K562 (cell line): ENCODE data around the gene SIGLEC5. TPM values are rescaled to one million over a fixed set of nuclear protein-coding genes. Genes with fewer than 3 reads are reported as not detected.

ENCODE experiments used
- ATAC-seq: fragments of 200-7000 bp; cut with Tn5 transposase; 3 replicates; pipeline ENCODE4 v1.9.1; 2020; ENCODE audit warnings: moderate library complexity
- BruUV-seq: library from RNA; stranded (reverse); fragments of 400-500 nt; replicated peaks from 2 replicates; lab custom pipeline; 2021; lab: Mats Ljungman, UMichigan
- CTCF ChIA-PET: fragments of 300-600 bp; formaldehyde crosslinking; extraction: SDS; loops from one replicate; lab custom pipeline; 2021; ENCODE audit warnings: low intra/inter-chr PET ratio; lab: Yijun Ruan, JAX
- POLR2A ChIA-PET: fragments of 300-600, 350-650 bp; sonication (Branson Sonifier 250); formaldehyde crosslinking; extraction: SDS; loops from one replicate; lab custom pipeline; 2021; ENCODE audit warnings: antibody characterized with exemption, inconsistent platforms; lab: Yijun Ruan, JAX
- DNase-seq, 4 experiments: peaks; one replicate each; pipeline versions ENCODE4 v3.0.0 to v3.0.0-alpha.2; 2011 to 2018; ENCODE audit warnings: low spot score in 3 of 4, mixed read lengths in 3 of 4; ENCODE audit errors: extremely low read depth in 1 of 4
- FAIRE-seq: peaks from 2 replicates; lab custom pipeline; 2011; peaks lifted over from hg19 to GRCh38; lab: Jason Lieb, UNC
- H2AFZ ChIP-seq: 2 replicates; pipeline ENCODE4 v1.6.0; 2011; ENCODE audit warnings: low read depth, low read length, control low read depth, inconsistent platforms
- H3K27ac ChIP-seq: fragments of 200-600 bp; 3 replicates; pipeline ENCODE4 v1.8.0; 2011; ENCODE audit warnings: low read depth, mild to moderate bottlenecking, control low read depth, inconsistent platforms, low read length, moderate library complexity, mixed read lengths; ENCODE audit errors: extremely low read depth
- H3K27me3 ChIP-seq, 2 experiments: fragments of 300-600 bp in 1 of 2; 2 replicates in 1 of 2; 3 replicates in 1 of 2; pipeline versions ENCODE4 v1.6.0 to v1.8.0; 2011; ENCODE audit warnings: inconsistent platforms in 2 of 2, low read length in 2 of 2, mild to moderate bottlenecking in 1 of 2, mixed read lengths in 1 of 2, moderate library complexity in 1 of 2; ENCODE audit not compliant: control insufficient read depth in 2 of 2, insufficient read depth in 2 of 2
- H3K36me3 ChIP-seq: fragments of 300-600 bp; 3 replicates; pipeline ENCODE4 v1.8.0; 2011; ENCODE audit warnings: mild to moderate bottlenecking, low read length, inconsistent platforms; ENCODE audit not compliant: control insufficient read depth, insufficient read depth
- H3K4me1 ChIP-seq, 2 experiments: fragments of 200-600 bp in 1 of 2; replicated peaks in 1 of 2; 2 replicates in 1 of 2; 3 replicates in 1 of 2; pipeline versions ENCODE4 v1.5.1 to v1.8.0; 2011; ENCODE audit warnings: inconsistent platforms in 2 of 2, low read length in 2 of 2, mild to moderate bottlenecking in 1 of 2, mixed read lengths in 1 of 2, moderate library complexity in 1 of 2; ENCODE audit not compliant: control insufficient read depth in 2 of 2, insufficient read depth in 2 of 2
- H3K4me2 ChIP-seq: 2 replicates; pipeline ENCODE4 v1.6.1; 2011; ENCODE audit warnings: low read length, control low read depth, inconsistent platforms, mixed read lengths; ENCODE audit not compliant: insufficient read depth
- H3K4me3 ChIP-seq: fragments of 200-600 bp; sonication (generic), shearing (Covaris generic); 2 replicates; pipeline ENCODE4 v1.5.1; 2016; ENCODE audit warnings: control low read depth, inconsistent platforms
- H3K79me2 ChIP-seq: fragments of 200-600 bp; 3 replicates; pipeline ENCODE4 v1.8.0; 2011; ENCODE audit warnings: low read length, inconsistent platforms; ENCODE audit not compliant: control insufficient read depth, insufficient read depth
- H3K9ac ChIP-seq, 2 experiments: 2 replicates each; pipeline versions ENCODE4 v1.6.0 to v1.6.1; 2011; ENCODE audit warnings: low read depth in 2 of 2, low read length in 2 of 2, control low read depth in 1 of 2, inconsistent platforms in 1 of 2, mild to moderate bottlenecking in 1 of 2, mixed read lengths in 1 of 2; ENCODE audit not compliant: insufficient read depth in 1 of 2
- H3K9me1 ChIP-seq: one replicate; pipeline ENCODE4 v1.6.0; 2011; ENCODE audit warnings: inconsistent platforms, mild to moderate bottlenecking, low read length, moderate library complexity; ENCODE audit not compliant: control insufficient read depth, insufficient read depth
- H3K9me3 ChIP-seq: replicated peaks from 2 replicates; pipeline ENCODE4 v1.5.1; 2011; ENCODE audit warnings: low read depth, low read length, inconsistent platforms; ENCODE audit not compliant: control insufficient read depth, insufficient read depth
- H4K20me1 ChIP-seq: replicated peaks from 2 replicates; pipeline ENCODE4 v1.6.1; 2011; ENCODE audit warnings: low read length, inconsistent platforms, mixed read lengths; ENCODE audit not compliant: control insufficient read depth, insufficient read depth
- BRD9 ChIP-seq: fragments of 450-650 bp; IDR thresholded peaks from 2 replicates; pipeline ENCODE4 v1.6.1; 2018; ENCODE audit warnings: low read depth; ENCODE audit not compliant: partially characterized antibody
- CREBBP ChIP-seq: IDR thresholded peaks from one replicate; pipeline ENCODE4 v1.6.1; 2012; ENCODE audit warnings: low read depth, mild to moderate bottlenecking, control low read depth, inconsistent platforms, low read length
- ELK1 ChIP-seq: sonication (generic); formaldehyde crosslinking; IDR thresholded peaks from 2 replicates; pipeline ENCODE4 v1.8.1; 2022; ENCODE audit warnings: missing genetic modification reagents
- FOS ChIP-seq: IDR thresholded peaks from 3 replicates; pipeline ENCODE4 v1.6.1; 2011; ENCODE audit not compliant: insufficient read length; ENCODE audit errors: extremely low read depth
- MCM5 ChIP-seq: fragments of 450-650 bp; IDR thresholded peaks from 2 replicates; pipeline ENCODE4 v1.6.1; 2016; ENCODE audit warnings: low read depth
- NONO ChIP-seq, 2 experiments: fragments of 200-400 bp in 1 of 2; fragments of 450-650 bp in 1 of 2; formaldehyde crosslinking in 1 of 2; IDR thresholded peaks; 2 replicates each; pipeline ENCODE4 v1.6.1; 2017; ENCODE audit warnings: low read depth in 2 of 2, mild to moderate bottlenecking in 2 of 2, moderate library complexity in 2 of 2, low read length in 1 of 2
- SIN3B ChIP-seq: fragments of 450-650 bp; IDR thresholded peaks from 2 replicates; pipeline ENCODE4 v1.6.1; 2017; ENCODE audit warnings: low read depth, mild to moderate bottlenecking, moderate library complexity
- TCF3 ChIP-seq: sonication (generic); formaldehyde crosslinking; IDR thresholded peaks from 2 replicates; pipeline ENCODE4 v1.4.0; 2020; ENCODE audit warnings: mild to moderate bottlenecking, missing genetic modification reagents
- ZBTB12 ChIP-seq: fragments of 250-450 bp; sonication (Bioruptor Pico); IDR thresholded peaks from 2 replicates; pipeline ENCODE4 v1.4.0; 2020
- WGBS: fragments of 100-300 bp; shearing (Covaris generic); methylation state at CpG from one replicate; pipeline ENCODE4 v1.1.6; 2016; ENCODE audit warnings: low coverage, mixed read lengths; ENCODE audit not compliant: insufficient coverage; ENCODE audit errors: missing lambda C conversion rate; 5-methylcytosine and 5-hydroxymethylcytosine counted together
- in situ Hi-C: fragments of 300-500 bp; cut with MboI; formaldehyde crosslinking; loops from 4 replicates; pipeline ENCODE4 v1.15.0; 2018; ENCODE audit warnings: inconsistent platforms, mixed read lengths
- intact Hi-C: fragments of 100-400 bp; cut with micrococcal nuclease; formaldehyde crosslinking; loops from 2 replicates; pipeline ENCODE4 v1.14.2; 2022
- polyA plus RNA-seq, 8 experiments: library from polyadenylated mRNA; depleted of rRNA in 4 of 8; stranded (reverse) in 5 of 8; unstranded in 3 of 8; fragments of >200 nt; fragmentation: Nextera tagmentation in 2 of 8; fragmentation: Illumina TruSeq in 1 of 8; extraction: Ambion mirVana in 2 of 8; extraction: Trizol in 1 of 8; gene quantifications; 2 replicates each; pipeline versions ENCODE4 v1.2.1 to v1.2.3, GENCODE V29; 2011 to 2014; ENCODE audit warnings: inconsistent platforms in 1 of 8, missing spikeins in 1 of 8
- total RNA-seq, 7 experiments: library from RNA; depleted of rRNA in 6 of 7; stranded (reverse); fragments of >200 nt in 6 of 7; fragmentation: Illumina TruSeq in 2 of 7; extraction: Trizol in 2 of 7; gene quantifications; 2 replicates each; pipeline versions ENCODE4 v1.2.1 to v1.2.3, GENCODE V29; 2011 to 2021; ENCODE audit warnings: low replicate concordance in 1 of 7
- TF ChIP-seq, protein P1 (sequence below): sonication (generic); formaldehyde crosslinking; IDR thresholded peaks from 2 replicates; pipeline ENCODE4 v1.8.0; 2022; ENCODE audit warnings: missing genetic modification reagents, mild to moderate bottlenecking, borderline replicate concordance

SIGLEC5 gene
- total and polyA plus RNA-seq, 9 of the 15 experiments (the other 6 are each of a cell fraction or from before 2014, with no cell fraction given) = 0.14 TPM; not detected in 8

GRCh38 chr19:51586799-51587198 lies 43.4 kb downstream of the SIGLEC5 start:
- Histone ChIP-seq H2AFZ (no peak overlapping the region), H3K9me3 (peaks cover 53% of the 10 kb centered on the region), H3K4me2 (no peak overlapping the region), H3K4me3 (no peak overlapping the region), H3K36me3 (peaks cover 79% of the 10 kb centered on the region), H3K79me2 (no peaks in the 10 kb centered on the region; the same call in 2 of the 3 replicates), H4K20me1 (no peaks in the 10 kb centered on the region), H3K4me1 (peaks cover 0 to 3% of the 10 kb centered on the region in 2 experiments; a peak in 1 of 5 replicates), H3K27me3 (no peaks in the 10 kb centered on the region), H3K9ac (no peak overlapping the region)
- POLR2A ChIA-PET = interaction anchor here (0.8 kb wide), 1 partner anchor 477 kb away, joined by 3 read pairs; no protein-coding TSS in a partner anchor
- FAIRE-seq = peak; percentile 42
- DNase-seq = no peak
- ATAC-seq = no peak
- no TSS peak for BruUV-seq
- intact Hi-C loops = no loop called here
- CTCF ChIA-PET = no interaction called here
- TF ChIP-seq, protein P1, sequence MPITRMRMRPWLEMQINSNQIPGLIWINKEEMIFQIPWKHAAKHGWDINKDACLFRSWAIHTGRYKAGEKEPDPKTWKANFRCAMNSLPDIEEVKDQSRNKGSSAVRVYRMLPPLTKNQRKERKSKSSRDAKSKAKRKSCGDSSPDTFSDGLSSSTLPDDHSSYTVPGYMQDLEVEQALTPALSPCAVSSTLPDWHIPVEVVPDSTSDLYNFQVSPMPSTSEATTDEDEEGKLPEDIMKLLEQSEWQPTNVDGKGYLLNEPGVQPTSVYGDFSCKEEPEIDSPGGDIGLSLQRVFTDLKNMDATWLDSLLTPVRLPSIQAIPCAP (CRISPR knock-in tag) = no peak
- TF ChIP-seq FOS = no peak
- TF ChIP-seq ELK1 (CRISPR knock-in tag) = no peak
- no peak for TF ChIP-seq MCM5
- TF ChIP-seq TCF3 = no peak
- no peak for TF ChIP-seq ZBTB12 (CRISPR knock-in tag)
- TF ChIP-seq NONO (IDR thresholded peaks at IDR 0.05; ENCODE audit: low read depth in 2 of 2, low read length in 1 of 2) = no peak
- TF ChIP-seq SIN3B = no peak
- TF ChIP-seq BRD9 = no peak
- no peak for TF ChIP-seq CREBBP
- TF ChIP-seq, all 486 proteins: peak for 0
- no peak overlapping the region for H3K27ac ChIP-seq
- in situ Hi-C loops = no loop called here
- 98% methylated on average over 4 of the region's 4 CpGs for WGBS
- no peaks in the 10 kb centered on the region for H3K9me1 ChIP-seq
